PC-9 (cell line): ENCODE results near the gene FZD7. TPM values are rescaled to one million over a fixed set of nuclear protein-coding genes. Genes with fewer than 3 reads are reported as not detected.

ENCODE experiments used
- BruUV-seq: library from RNA; stranded (reverse); fragments of 400-500 nt; replicated peaks from 2 replicates; lab custom pipeline; 2021; lab: Mats Ljungman, UMichigan
- CTCF ChIA-PET: fragments of 300-600 bp; sonication (Branson Sonifier 250); formaldehyde crosslinking; loops from one replicate; lab custom pipeline; 2022; ENCODE audit warnings: antibody characterized with exemption; lab: Charles Lee
- POLR2A ChIA-PET: fragments of 300-600 bp; sonication (Branson Sonifier 250); formaldehyde crosslinking; loops from one replicate; lab custom pipeline; 2022; ENCODE audit warnings: antibody characterized with exemption; ENCODE audit not compliant: unreplicated experiment; lab: Charles Lee
- DNase-seq, 2 experiments: peaks; one replicate each; pipeline versions ENCODE4 v3.0.0 to v3.0.0-alpha.2; 2015 to 2022; ENCODE audit warnings: mixed read lengths in 1 of 2
- H2AFZ ChIP-seq: fragments of 200-600 bp; sonication (generic); 2 replicates; pipeline ENCODE4 v1.8.1; 2017; ENCODE audit warnings: antibody characterized with exemption
- H3F3A ChIP-seq: fragments of 200-600 bp; sonication (generic); 2 replicates; pipeline ENCODE4 v1.8.1; 2017; ENCODE audit warnings: antibody characterized with exemption, mild to moderate bottlenecking, low read depth; ENCODE audit not compliant: insufficient read depth
- H3K27ac ChIP-seq: fragments of 200-600 bp; sonication (generic); 2 replicates; pipeline ENCODE4 v1.6.1; 2016; ENCODE audit warnings: mixed run types
- H3K27me3 ChIP-seq: fragments of 200-600 bp; sonication (generic); 2 replicates; pipeline ENCODE4 v1.6.1; 2016; ENCODE audit warnings: low read depth, mixed run types; ENCODE audit not compliant: insufficient read depth
- H3K36me3 ChIP-seq: fragments of 200-600 bp; sonication (generic); 2 replicates; pipeline ENCODE4 v1.6.1; 2016; ENCODE audit warnings: low read depth, mixed run types
- H3K4me1 ChIP-seq: fragments of 200-600 bp; sonication (generic); replicated peaks from 2 replicates; pipeline ENCODE4 v1.6.1; 2016; ENCODE audit warnings: mixed run types; ENCODE audit not compliant: insufficient read depth
- H3K4me2 ChIP-seq: fragments of 200-600 bp; sonication (generic); 2 replicates; pipeline ENCODE4 v1.6.1; 2017; ENCODE audit warnings: mixed run types
- H3K4me3 ChIP-seq: fragments of 200-600 bp; sonication (generic); 2 replicates; pipeline ENCODE4 v1.6.1; 2016; ENCODE audit warnings: mixed run types
- H3K79me2 ChIP-seq: fragments of 200-600 bp; sonication (generic); 2 replicates; pipeline ENCODE4 v1.6.1; 2017; ENCODE audit warnings: low read depth, mixed run types
- H3K9me2 ChIP-seq: fragments of 200-600 bp; sonication (generic); 2 replicates; pipeline ENCODE4 v1.8.1; 2017; ENCODE audit warnings: mild to moderate bottlenecking; ENCODE audit not compliant: insufficient read depth
- H3K9me3 ChIP-seq: fragments of 200-600 bp; sonication (generic); 2 replicates; pipeline ENCODE4 v1.8.1; 2016; ENCODE audit warnings: low read depth; ENCODE audit not compliant: insufficient read depth
- H4K20me1 ChIP-seq: fragments of 200-600 bp; sonication (generic); 2 replicates; pipeline ENCODE4 v1.8.1; 2017; ENCODE audit not compliant: insufficient read depth
- CTCF ChIP-seq: fragments of 200-600 bp; sonication (generic); conservative IDR thresholded peaks from 2 replicates; pipeline ENCODE4 v1.6.1; 2017; ENCODE audit warnings: mixed run types, antibody characterized with exemption, mild to moderate bottlenecking, moderate library complexity
- EZH2 ChIP-seq: fragments of 200-600 bp; sonication (generic); IDR thresholded peaks from 2 replicates; pipeline ENCODE4 v1.8.0; 2017; ENCODE audit warnings: antibody characterized with exemption, low read depth
- intact Hi-C: fragments of 100-400 bp; cut with micrococcal nuclease; formaldehyde crosslinking; loops from one replicate; pipeline ENCODE4 v1.10.0; 2022; ENCODE audit not compliant: unreplicated experiment
- total RNA-seq: library from RNA; stranded (reverse); gene quantifications from 2 replicates; pipeline ENCODE4 v1.2.3, GENCODE V29; 2021

Gene FZD7
- total RNA-seq, 1 experiment from 2014 or later = 26.8 TPM

DNA sequence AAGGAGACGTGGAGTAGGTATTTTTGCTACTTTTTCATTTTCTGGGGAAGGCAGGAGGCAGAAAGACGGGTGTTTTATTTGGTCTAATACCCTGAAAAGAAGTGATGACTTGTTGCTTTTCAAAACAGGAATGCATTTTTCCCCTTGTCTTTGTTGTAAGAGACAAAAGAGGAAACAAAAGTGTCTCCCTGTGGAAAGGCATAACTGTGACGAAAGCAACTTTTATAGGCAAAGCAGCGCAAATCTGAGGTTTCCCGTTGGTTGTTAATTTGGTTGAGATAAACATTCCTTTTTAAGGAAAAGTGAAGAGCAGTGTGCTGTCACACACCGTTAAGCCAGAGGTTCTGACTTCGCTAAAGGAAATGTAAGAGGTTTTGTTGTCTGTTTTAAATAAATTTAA lies 3.4 kb downstream of the FZD7 start:
- H3K4me3 ChIP-seq = peak overlapping the region; percentile 75
- no peak overlapping the region for H2AFZ ChIP-seq

DNA sequence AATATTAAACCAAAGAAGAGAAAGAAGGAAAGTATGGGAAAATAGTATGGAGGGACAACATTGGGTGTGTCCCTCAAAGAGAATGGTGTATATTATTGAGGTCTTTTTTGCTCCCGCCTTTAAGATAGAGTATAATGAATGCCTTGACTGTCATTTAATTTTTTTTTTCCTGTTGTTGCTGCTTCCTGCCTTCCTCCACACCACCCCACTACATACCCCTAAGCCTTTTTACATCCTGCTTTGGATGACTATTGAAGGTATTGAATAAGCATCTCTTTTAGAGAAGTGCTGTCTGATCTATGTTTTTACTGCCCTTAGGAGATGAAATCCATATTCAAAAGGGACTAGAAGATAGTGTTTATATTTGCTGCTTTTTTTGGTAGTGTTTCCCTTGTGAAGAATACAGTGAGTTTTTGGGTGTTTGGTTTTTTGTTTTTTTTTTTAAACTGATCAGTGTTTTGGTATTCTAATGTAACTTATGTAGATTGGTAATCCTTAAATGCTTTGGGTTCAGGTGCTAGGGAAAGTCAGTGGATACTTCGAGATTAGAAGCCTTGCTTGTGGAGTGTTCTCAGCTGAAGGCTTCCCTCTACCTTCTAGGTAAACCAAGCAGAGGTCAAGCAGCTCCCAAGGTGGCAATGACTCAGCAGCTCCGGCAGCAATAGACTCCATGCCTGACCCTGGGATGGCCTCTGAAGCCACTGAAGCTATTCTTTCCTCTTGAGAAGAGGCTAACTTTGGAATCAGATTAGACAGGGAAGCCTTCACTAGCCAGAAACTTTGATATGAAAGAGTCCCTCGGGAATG lies 5.0 kb downstream of the FZD7 start:
- Histone ChIP-seq H2AFZ (peak overlapping the region; percentile 48; the same call in 1 of the 2 replicates), H3K9me2 (no peaks in the 10 kb centered on the region), H3K79me2 (peaks cover 39% of the 10 kb centered on the region), H3K4me1 (peaks cover 36% of the 10 kb centered on the region), H3K27me3 (no peaks in the 10 kb centered on the region), H3K9me3 (no peaks in the 10 kb centered on the region), H3K4me3 (peak overlapping the region; percentile 26; the same call in 1 of the 2 replicates), H4K20me1 (no peaks in the 10 kb centered on the region), H3F3A (peaks cover 5% of the 10 kb centered on the region), H3K27ac (peak overlapping the region; percentile 84), H3K36me3 (no peaks in the 10 kb centered on the region), H3K4me2 (peak overlapping the region; percentile 91)
- intact Hi-C loops = loop anchor here (5.0 to 10.0 kb wide), 3 partner anchors 144 to 336 kb away; partner anchors contain the start of genes ALS2 and BMPR2
- TF ChIP-seq EZH2 = no peak
- TF ChIP-seq CTCF = no peak
- BruUV-seq = no TSS peak
- ChIA-PET CTCF (no interaction called here), POLR2A (interaction anchor here (0.5 to 0.8 kb wide), 4 partner anchors 33 to 164 kb away, joined by 5 to 14 read pairs (median 12); no protein-coding TSS in a partner anchor)
- peak; percentile 57 to 77 for DNase-seq

More for the DNA sequence above, 3.4 kb downstream of the FZD7 start:
- no peak for DNase-seq
- no TSS peak for BruUV-seq
- peaks cover 16% of the 10 kb centered on the region for H3F3A ChIP-seq
- H4K20me1 ChIP-seq = no peaks in the 10 kb centered on the region
- no peaks in the 10 kb centered on the region for H3K36me3 ChIP-seq
- peak overlapping the region; percentile 84 for H3K27ac ChIP-seq
- H3K4me2 ChIP-seq = peak overlapping the region; percentile 91
- H3K9me2 ChIP-seq = no peaks in the 10 kb centered on the region
- H3K79me2 ChIP-seq = peaks cover 39% of the 10 kb centered on the region
- H3K9me3 ChIP-seq = no peaks in the 10 kb centered on the region
- POLR2A ChIA-PET = no interaction called here
- CTCF ChIA-PET = no interaction called here
- no peak for TF ChIP-seq CTCF
- no peak for TF ChIP-seq EZH2
- H3K4me1 ChIP-seq = peaks cover 37% of the 10 kb centered on the region
- intact Hi-C loops = loop anchor here (5.0 to 10.0 kb wide), 3 partner anchors 142 to 338 kb away; partner anchors contain the start of genes ALS2 and BMPR2
- no peaks in the 10 kb centered on the region for H3K27me3 ChIP-seq

DNA sequence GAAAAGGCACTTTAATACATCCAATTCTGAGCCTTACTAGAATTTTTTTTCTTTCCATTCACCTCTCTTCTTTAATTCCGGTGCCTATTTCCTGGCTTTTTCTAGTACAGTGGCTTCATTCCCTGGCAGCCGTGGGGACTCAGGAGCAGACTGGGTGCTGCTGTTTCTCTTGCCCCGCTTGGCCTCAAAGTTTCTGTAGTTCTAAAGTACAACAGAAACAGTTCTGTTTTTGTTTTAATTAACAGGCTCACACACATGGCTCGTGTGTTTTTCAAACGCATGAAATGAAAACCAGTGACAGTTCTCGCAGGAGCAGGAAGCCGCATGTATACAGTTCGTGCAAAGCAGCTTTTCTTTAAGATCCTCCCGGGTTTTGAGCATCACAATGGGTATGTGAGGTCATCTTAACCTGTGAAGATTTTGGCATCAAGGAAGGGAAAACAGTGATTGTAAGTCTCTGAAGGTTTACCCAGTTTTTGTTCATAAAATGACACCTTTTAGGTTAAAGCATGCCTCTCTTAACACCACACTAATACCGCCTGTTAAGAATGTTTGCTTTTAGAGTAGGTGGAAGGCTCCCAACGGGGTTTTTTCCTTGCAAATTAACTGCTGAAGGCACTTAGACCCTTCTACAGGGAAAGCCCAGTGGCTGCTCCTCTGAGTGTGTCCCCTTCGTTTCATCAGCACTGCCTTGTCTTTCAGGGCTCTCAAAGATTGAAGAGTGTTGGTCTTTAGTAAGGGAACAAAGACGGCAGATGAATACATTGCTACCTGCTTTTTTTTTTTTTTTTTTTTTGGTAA lies 5.8 kb downstream of the FZD7 start:
- Histone ChIP-seq H3K9me2 (no peaks in the 10 kb centered on the region), H3K4me2 (peak overlapping the region; percentile 91), H3K27ac (peak overlapping the region; percentile 84), H3K4me3 (peak overlapping the region; percentile 26; the same call in 1 of the 2 replicates), H3K79me2 (peaks cover 39% of the 10 kb centered on the region), H3F3A (peaks cover 5% of the 10 kb centered on the region), H4K20me1 (no peaks in the 10 kb centered on the region), H2AFZ (peak overlapping the region; percentile 48; the same call in 1 of the 2 replicates), H3K9me3 (no peaks in the 10 kb centered on the region), H3K27me3 (no peaks in the 10 kb centered on the region), H3K36me3 (no peaks in the 10 kb centered on the region), H3K4me1 (peaks cover 36% of the 10 kb centered on the region)
- POLR2A ChIA-PET = interaction anchor here (0.6 to 0.8 kb wide), 3 partner anchors 33 to 141 kb away, joined by 5 to 14 read pairs (median 14); no protein-coding TSS in a partner anchor
- no TSS peak for BruUV-seq
- CTCF ChIA-PET = no interaction called here
- no peak for DNase-seq
- intact Hi-C loops = loop anchor here (5.0 to 10.0 kb wide), 3 partner anchors 145 to 335 kb away; partner anchors contain the start of genes ALS2 and BMPR2
- TF ChIP-seq EZH2 (no peak), CTCF (no peak)
